DOHH2 (cell line): Measurements from ENCODE around the gene CCM2.
A peak's percentile ranks its signal among the peaks of the same experiment; 100 is the strongest.

Experiments
- CTCF ChIP-seq: fragments of 200-600 bp; sonication (generic); IDR thresholded peaks from one replicate; pipeline ENCODE4 v1.5.1; 2014; ENCODE audit warnings: antibody characterized with exemption, mild to moderate bottlenecking, low read depth, low read length; ENCODE audit not compliant: poor library complexity, severe bottlenecking
- EZH2phosphoT487 ChIP-seq: fragments of 200-600 bp; sonication (generic); IDR thresholded peaks from 2 replicates; pipeline ENCODE4 v1.6.1; 2017; ENCODE audit warnings: borderline replicate concordance, mild to moderate bottlenecking, antibody characterized with exemption, low read length, moderate library complexity, mixed read lengths

- TF ChIP-seq CTCF (peak; percentile 15), EZH2phosphoT487 (no peak)
Measured at GRCh38 chr7:44965441-44965903, 34.5 kb upstream of the CCM2 start.
